Liver (tissue), 9 donors: ENCODE measurements around the gene APPL2. TPM values are rescaled to one million over a fixed set of nuclear protein-coding genes. Genes with fewer than 3 reads are reported as not detected.

Source experiments
- DNase-seq: peaks from one replicate; pipeline ENCODE4 v3.0.0-alpha.2; 2017; ENCODE audit warnings: low spot score
- H3K27ac ChIP-seq, 2 donors: one replicate each; pipeline ENCODE4 v1.7.0; 2013; ENCODE audit warnings: inconsistent platforms in 2 of 2, low read length in 2 of 2, control low read depth in 1 of 2, low read depth in 1 of 2, mild to moderate bottlenecking in 1 of 2
- H3K27me3 ChIP-seq, 4 donors: one replicate each; pipeline versions ENCODE4 v1.6.1 to v1.7.0; 2013; ENCODE audit warnings: low read length in 3 of 4, inconsistent platforms in 1 of 4, mild to moderate bottlenecking in 1 of 4, moderate library complexity in 1 of 4; ENCODE audit not compliant: control insufficient read depth in 4 of 4, insufficient read depth in 4 of 4
- H3K36me3 ChIP-seq, 4 donors: one replicate each; pipeline versions ENCODE4 v1.6.1 to v1.7.0; 2013; ENCODE audit warnings: low read length in 3 of 4, mild to moderate bottlenecking in 3 of 4, low read depth in 1 of 4, moderate library complexity in 1 of 4; ENCODE audit not compliant: control insufficient read depth in 4 of 4, insufficient read depth in 3 of 4
- H3K4me1 ChIP-seq, 4 donors: one replicate each; pipeline versions ENCODE4 v1.6.1 to v1.7.0; 2013; ENCODE audit warnings: low read length in 3 of 4, mild to moderate bottlenecking in 3 of 4, moderate library complexity in 1 of 4; ENCODE audit not compliant: control insufficient read depth in 4 of 4, insufficient read depth in 4 of 4
- H3K4me3 ChIP-seq, 3 donors: one replicate each; pipeline versions ENCODE4 v1.6.1 to v1.7.0; 2013; ENCODE audit warnings: low read length in 3 of 3, control low read depth in 1 of 3, low read depth in 1 of 3, mild to moderate bottlenecking in 1 of 3
- H3K9ac ChIP-seq, 2 donors: one replicate each; pipeline ENCODE4 v1.7.0; 2013; ENCODE audit warnings: low read length in 2 of 2, mild to moderate bottlenecking in 2 of 2, moderate library complexity in 2 of 2, control low read depth in 1 of 2, low read depth in 1 of 2
- H3K9me3 ChIP-seq, 4 donors: one replicate each; pipeline versions ENCODE4 v1.6.1 to v1.7.0; 2013; ENCODE audit warnings: low read length in 3 of 4; ENCODE audit not compliant: control insufficient read depth in 4 of 4
- ATF3 ChIP-seq: IDR thresholded peaks from 2 replicates; pipeline ENCODE4 v1.6.1; 2016; ENCODE audit warnings: antibody characterized with exemption
- CTCF ChIP-seq: fragments of 150-350 bp; IDR thresholded peaks from 2 replicates; pipeline ENCODE4 v1.5.1; 2017; ENCODE audit warnings: improper control_type of control experiment, low read depth, low read length; ENCODE audit not compliant: missing input control
- EGR1 ChIP-seq, 2 donors: IDR thresholded peaks; 2 replicates each; pipeline ENCODE4 v1.6.1; 2016 to 2018; ENCODE audit warnings: antibody characterized with exemption in 2 of 2, low read depth in 2 of 2
- FOXA1 ChIP-seq: IDR thresholded peaks from 2 replicates; pipeline ENCODE4 v1.6.1; 2016; ENCODE audit warnings: antibody characterized with exemption
- FOXA2 ChIP-seq: IDR thresholded peaks from 2 replicates; pipeline ENCODE4 v1.6.1; 2016; ENCODE audit warnings: antibody characterized with exemption
- GABPA ChIP-seq, 2 donors: IDR thresholded peaks in 1 of 2; conservative IDR thresholded peaks in 1 of 2; 2 replicates each; pipeline ENCODE4 v1.6.1; 2016; ENCODE audit warnings: antibody characterized with exemption in 2 of 2, mild to moderate bottlenecking in 1 of 2, moderate library complexity in 1 of 2
- HNF4A ChIP-seq, 2 donors: conservative IDR thresholded peaks; 2 replicates each; pipeline ENCODE4 v1.6.1; 2016; ENCODE audit warnings: antibody characterized with exemption in 2 of 2, mild to moderate bottlenecking in 2 of 2
- HNF4G ChIP-seq: IDR thresholded peaks from 2 replicates; pipeline ENCODE4 v1.6.1; 2016; ENCODE audit warnings: antibody characterized with exemption
- JUND ChIP-seq, 2 donors: IDR thresholded peaks; 2 replicates each; pipeline ENCODE4 v1.6.1; 2016; ENCODE audit warnings: antibody characterized with exemption in 2 of 2
- MAX ChIP-seq: IDR thresholded peaks from 2 replicates; pipeline ENCODE4 v1.6.1; 2016; ENCODE audit warnings: antibody characterized with exemption
- NR2F2 ChIP-seq: IDR thresholded peaks from 2 replicates; pipeline ENCODE4 v1.6.1; 2016; ENCODE audit warnings: antibody characterized with exemption
- RAD21 ChIP-seq, 2 donors: IDR thresholded peaks; 2 replicates each; pipeline ENCODE4 v1.6.1; 2016; ENCODE audit warnings: antibody characterized with exemption in 2 of 2, mild to moderate bottlenecking in 2 of 2
- REST ChIP-seq: IDR thresholded peaks from 2 replicates; pipeline ENCODE4 v1.6.1; 2016; ENCODE audit warnings: antibody characterized with exemption, mild to moderate bottlenecking
- RXRA ChIP-seq, 2 donors: IDR thresholded peaks; 2 replicates each; pipeline ENCODE4 v1.6.1; 2017 to 2018; ENCODE audit warnings: antibody characterized with exemption in 2 of 2, mild to moderate bottlenecking in 1 of 2
- SP1 ChIP-seq: IDR thresholded peaks from 2 replicates; pipeline ENCODE4 v1.6.1; 2018; ENCODE audit warnings: antibody characterized with exemption, mild to moderate bottlenecking
- TAF1 ChIP-seq: conservative IDR thresholded peaks from 2 replicates; pipeline ENCODE4 v1.6.1; 2016; ENCODE audit warnings: antibody characterized with exemption, mild to moderate bottlenecking
- YY1 ChIP-seq: IDR thresholded peaks from 2 replicates; pipeline ENCODE4 v1.6.1; 2016; ENCODE audit warnings: antibody characterized with exemption, mild to moderate bottlenecking
- ZBTB33 ChIP-seq: IDR thresholded peaks from 2 replicates; pipeline ENCODE4 v1.6.1; 2016; ENCODE audit warnings: antibody characterized with exemption
- WGBS: extraction: QIAGEN DNeasy Blood & Tissue Kit; methylation state at CpG from one replicate; pipeline ENCODE4 v1.1.7; 2013; 5-methylcytosine and 5-hydroxymethylcytosine counted together
- polyA plus RNA-seq, 2 donors: library from polyadenylated mRNA; stranded (reverse) in 1 of 2; unstranded in 1 of 2; fragments of 200-250 nt in 1 of 2; fragments of >200 nt in 1 of 2; fragmentation: Nextera tagmentation in 1 of 2; extraction: Ambion mirVana in 1 of 2; gene quantifications; one replicate each; pipeline versions ENCODE4 v1.2.1 to v1.2.3, GENCODE V29; 2013 to 2015
- total RNA-seq, 2 donors: library from RNA; depleted of rRNA; stranded (reverse); fragments of >200 nt; gene quantifications; one replicate each; pipeline ENCODE4 v1.2.3, GENCODE V29; 2014
- donor health status: healthy.
- donor health status: healthy.
- donor health status: healthy.
- donor health status: healthy.
- donor health status: healthy.

The APPL2 gene
- total and polyA plus RNA-seq, 4 donors, result 7.1 to 21.2 (median 12.7) TPM

- Histone ChIP-seq H3K4me1 (peaks cover 3 to 11% (median 6%) of the 10 kb centered on the region in 4 donors), H3K9ac (no peak overlapping the region), H3K27ac (no peak overlapping the region), H3K4me3 (no peak overlapping the region), H3K36me3 (peaks cover 0 to 7% (median 7%) of the 10 kb centered on the region in 4 donors), H3K9me3 (no peaks in the 10 kb centered on the region), H3K27me3 (no peaks in the 10 kb centered on the region)
- no peak for DNase-seq
- WGBS, result 97% methylated on average over 8 of the region's 8 CpGs
- TF ChIP-seq YY1 (no peak), HNF4A (conservative IDR thresholded peaks at IDR 0.05) (no peak), ATF3 (no peak), RAD21 (IDR thresholded peaks at IDR 0.05) (no peak), MAX (no peak)
These were observed 7.0 kb downstream of the APPL2 start for GRCh38 chr12:105228966-105229365.

- DNase-seq, result no peak
- no peak overlapping the region for H3K9ac ChIP-seq
- no peaks in the 10 kb centered on the region for H3K9me3 ChIP-seq
- peaks cover 0 to 6% (median 4%) of the 10 kb centered on the region in 4 donors for H3K4me1 ChIP-seq
- peaks cover 0 to 7% (median 7%) of the 10 kb centered on the region in 4 donors for H3K36me3 ChIP-seq
- WGBS, result 70% methylated on average over 1 of the region's 1 CpG
- no peak overlapping the region for H3K27ac ChIP-seq
- TF ChIP-seq JUND (IDR thresholded peaks at IDR 0.05), result no peak
- TF ChIP-seq FOXA1, result no peak
- no peak for TF ChIP-seq EGR1 (IDR thresholded peaks at IDR 0.05; ENCODE audit: low read depth in 2 of 2)
- no peak for TF ChIP-seq YY1
- TF ChIP-seq ZBTB33, result no peak
- TF ChIP-seq FOXA2, result no peak
- TF ChIP-seq HNF4A (conservative IDR thresholded peaks at IDR 0.05), result no peak
- TF ChIP-seq MAX, result no peak
- no peak for TF ChIP-seq HNF4G
- TF ChIP-seq ATF3, result no peak
- no peak for TF ChIP-seq GABPA (IDR thresholded peaks at IDR 0.05 in 1 of 2, conservative IDR thresholded peaks at IDR 0.05 in 1 of 2)
- TF ChIP-seq CTCF, result no peak
- TF ChIP-seq RAD21 (IDR thresholded peaks at IDR 0.05), result no peak
- TF ChIP-seq TAF1, result no peak
- TF ChIP-seq NR2F2, result no peak
- TF ChIP-seq SP1, result no peak
- TF ChIP-seq REST, result no peak
- TF ChIP-seq RXRA (IDR thresholded peaks at IDR 0.05), result no peak
- H3K4me3 ChIP-seq, result no peak overlapping the region
- H3K27me3 ChIP-seq, result no peaks in the 10 kb centered on the region
These were observed 7.5 kb downstream of the APPL2 start for GRCh38 chr12:105228494-105228893.
